HG02759 (cell line): ENCODE results near the gene SPC24.

ENCODE experiments used
- ATAC-seq: cut with Tn5 transposase; IDR thresholded peaks from one replicate; pipeline ENCODE4 v1.9.1; 2021; ENCODE audit warnings: mild to moderate bottlenecking, moderate library complexity; ENCODE audit not compliant: unreplicated experiment

The SPC24 gene

GRCh38 chr19:11155373-11156120 is at the start of gene SPC24:
Gene SPC24, minus strand, starts transcription at chr19:11155782. Its CDS starts 6 bp downstream, at chr19:11155776.
- peak; percentile 94 for ATAC-seq

- ATAC-seq: no peak
These were observed 49.4 kb upstream of the SPC24 start for GRCh38 chr19:11204943-11205349.

- no peak for ATAC-seq
These were observed 48.6 kb upstream of the SPC24 start for GRCh38 chr19:11204076-11204602.

- no peak for ATAC-seq
These were observed 47.9 kb upstream of the SPC24 start for GRCh38 chr19:11203194-11204075.

- no peak for ATAC-seq
These were observed 47.1 kb upstream of the SPC24 start for GRCh38 chr19:11202488-11203193.

GRCh38 chr19:11201791-11202190 is 46.2 kb upstream of the SPC24 start:
- no peak for ATAC-seq

GRCh38 chr19:11200931-11201330 is 45.3 kb upstream of the SPC24 start:
- ATAC-seq: no peak

GRCh38 chr19:11200015-11200574 is 44.5 kb upstream of the SPC24 start:
- no peak for ATAC-seq

GRCh38 chr19:11199517-11199916 is 43.9 kb upstream of the SPC24 start:
- no peak for ATAC-seq

GRCh38 chr19:11198769-11199424 is 43.3 kb upstream of the SPC24 start:
- no peak for ATAC-seq

- no peak for ATAC-seq
These were observed 42.6 kb upstream of the SPC24 start for GRCh38 chr19:11198175-11198534.

- ATAC-seq: peak; percentile 82
These were observed 42.0 kb upstream of the SPC24 start, which contains the start of gene KANK2 for GRCh38 chr19:11197291-11198174. Gene KANK2, minus strand, starts transcription at chr19:11197545. Its CDS starts 3,034 bp downstream, at chr19:11194511.

- no peak for ATAC-seq
These were observed 41.1 kb upstream of the SPC24 start for GRCh38 chr19:11196406-11197287.

GRCh38 chr19:11195681-11196080 is 40.1 kb upstream of the SPC24 start:
- no peak for ATAC-seq

GRCh38 chr19:11194656-11195558 is 39.3 kb upstream of the SPC24 start:
- ATAC-seq: no peak

GRCh38 chr19:11194173-11194572 is 38.6 kb upstream of the SPC24 start:
- ATAC-seq: no peak
